ENCODE measurements around the gene PTGER3. TPM values are rescaled to one million over a fixed set of nuclear protein-coding genes. Genes with fewer than 3 reads are reported as not detected.

PTGER3 gene
- total and polyA plus RNA-seq, 2 experiments from 2014 or later = 0.45 to 1.6 TPM

DNA sequence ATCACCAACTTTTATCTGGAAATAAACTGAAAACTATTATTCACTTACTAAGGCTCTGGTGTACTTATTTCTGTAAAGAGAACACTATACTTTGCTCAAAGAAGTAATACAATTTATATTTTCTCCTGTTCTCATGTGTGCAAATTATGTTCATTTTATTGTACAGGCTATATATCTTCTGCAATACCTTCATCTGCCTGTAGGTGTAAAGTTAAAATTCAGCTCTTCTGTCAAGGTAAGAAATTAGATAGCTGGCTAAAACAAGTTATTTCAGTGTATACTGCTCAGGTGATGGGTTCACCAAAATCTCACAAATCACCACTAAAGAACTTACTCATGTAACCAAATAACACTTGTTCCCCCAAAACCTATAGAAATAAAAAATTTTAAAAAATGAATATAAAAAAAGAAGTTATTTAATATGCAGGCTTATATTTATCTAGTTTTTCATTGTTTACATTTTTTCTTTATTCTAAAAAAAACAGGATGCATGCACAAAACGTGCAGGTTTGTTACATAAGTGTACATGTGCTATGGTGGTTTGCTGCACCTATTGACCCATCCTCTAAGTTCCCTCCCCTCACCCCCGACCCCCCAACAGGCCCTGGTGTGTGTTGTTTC is 81.5 kb downstream of the PTGER3 start:
- H3K36me3 Mint-ChIP-seq (ENCODE audit: low read depth) = no peaks in the 10 kb centered on the region; the same call in 1 of the 3 replicates
- Histone ChIP-seq H3K4me2 (no peak overlapping the region), H3K9me2 (ENCODE audit: insufficient read depth) (no peaks in the 10 kb centered on the region), H3K27ac (ENCODE audit: low read depth) (no peak overlapping the region), H3K27me3 (ENCODE audit: insufficient read depth) (no peaks in the 10 kb centered on the region), H3F3A (replicated peaks; ENCODE audit: low read depth) (no peaks in the 10 kb centered on the region), H4K20me1 (replicated peaks; ENCODE audit: insufficient read depth) (no peaks in the 10 kb centered on the region), H3K36me3 (ENCODE audit: insufficient read depth) (no peaks in the 10 kb centered on the region), H2AFZ (no peak overlapping the region), H3K79me2 (replicated peaks; ENCODE audit: insufficient read depth) (no peaks in the 10 kb centered on the region), H3K4me1 (ENCODE audit: insufficient read depth) (no peaks in the 10 kb centered on the region), H3K4me3 (no peak overlapping the region)
- H3K27me3 Mint-ChIP-seq (ENCODE audit: insufficient read depth, low read depth, poor library complexity) = peaks cover 1% of the 10 kb centered on the region
- TF ChIP-seq, protein P1, sequence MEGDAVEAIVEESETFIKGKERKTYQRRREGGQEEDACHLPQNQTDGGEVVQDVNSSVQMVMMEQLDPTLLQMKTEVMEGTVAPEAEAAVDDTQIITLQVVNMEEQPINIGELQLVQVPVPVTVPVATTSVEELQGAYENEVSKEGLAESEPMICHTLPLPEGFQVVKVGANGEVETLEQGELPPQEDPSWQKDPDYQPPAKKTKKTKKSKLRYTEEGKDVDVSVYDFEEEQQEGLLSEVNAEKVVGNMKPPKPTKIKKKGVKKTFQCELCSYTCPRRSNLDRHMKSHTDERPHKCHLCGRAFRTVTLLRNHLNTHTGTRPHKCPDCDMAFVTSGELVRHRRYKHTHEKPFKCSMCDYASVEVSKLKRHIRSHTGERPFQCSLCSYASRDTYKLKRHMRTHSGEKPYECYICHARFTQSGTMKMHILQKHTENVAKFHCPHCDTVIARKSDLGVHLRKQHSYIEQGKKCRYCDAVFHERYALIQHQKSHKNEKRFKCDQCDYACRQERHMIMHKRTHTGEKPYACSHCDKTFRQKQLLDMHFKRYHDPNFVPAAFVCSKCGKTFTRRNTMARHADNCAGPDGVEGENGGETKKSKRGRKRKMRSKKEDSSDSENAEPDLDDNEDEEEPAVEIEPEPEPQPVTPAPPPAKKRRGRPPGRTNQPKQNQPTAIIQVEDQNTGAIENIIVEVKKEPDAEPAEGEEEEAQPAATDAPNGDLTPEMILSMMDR (conservative IDR thresholded peaks at IDR 0.05; ENCODE audit: low read depth in 2 of 2) = peak in 1 of 2 experiments; percentile 60; a peak in 3 of 4 replicates
- TF ChIP-seq EZH2phosphoT487 (IDR thresholded peaks at IDR 0.05; ENCODE audit: unreplicated experiment) = no peak
- no peak for ATAC-seq
- no peak overlapping the region for H3K4me3 Mint-ChIP-seq
- H3K9me3 Mint-ChIP-seq = peaks cover 4% of the 10 kb centered on the region; the same call in 1 of the 3 replicates
- no peaks in the 10 kb centered on the region for H3K4me1 Mint-ChIP-seq
- peak; percentile 14 for DNase-seq (ENCODE audit: low spot score)
- no peak overlapping the region for H3K27ac Mint-ChIP-seq

DNA sequence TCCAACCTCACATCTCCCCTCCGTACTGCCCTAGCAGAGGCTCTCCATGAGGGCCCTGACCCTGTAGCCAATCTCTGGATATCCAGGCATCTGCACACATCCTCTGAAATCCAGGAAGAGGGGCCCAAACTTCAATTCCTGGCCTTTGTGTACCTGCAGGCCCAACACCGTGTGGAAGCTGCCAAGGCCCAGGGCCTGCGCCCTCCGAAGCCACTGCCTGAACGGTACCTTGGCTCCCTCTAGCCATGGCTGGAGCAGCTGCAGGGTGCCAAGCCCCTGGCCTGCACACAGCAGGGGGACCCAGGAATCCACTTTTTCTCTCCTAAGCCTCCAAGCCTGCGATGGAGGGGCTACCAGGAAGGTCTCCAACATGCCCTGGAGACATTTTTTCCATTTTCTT is 84.2 kb downstream of the PTGER3 start:
- DNase-seq (ENCODE audit: low spot score) (peak; percentile 29), ATAC-seq (peak; percentile 73)
- Histone ChIP-seq H3K27ac (ENCODE audit: low read depth) (no peak overlapping the region), H3K4me3 (no peak overlapping the region), H2AFZ (no peak overlapping the region), H4K20me1 (replicated peaks; ENCODE audit: insufficient read depth) (no peaks in the 10 kb centered on the region), H3K9me2 (ENCODE audit: insufficient read depth) (no peaks in the 10 kb centered on the region), H3K36me3 (ENCODE audit: insufficient read depth) (no peaks in the 10 kb centered on the region), H3F3A (replicated peaks; ENCODE audit: low read depth) (no peaks in the 10 kb centered on the region), H3K27me3 (ENCODE audit: insufficient read depth) (no peaks in the 10 kb centered on the region), H3K79me2 (replicated peaks; ENCODE audit: insufficient read depth) (no peaks in the 10 kb centered on the region), H3K4me2 (no peak overlapping the region), H3K4me1 (ENCODE audit: insufficient read depth) (no peaks in the 10 kb centered on the region)
- TF ChIP-seq, protein P1 (conservative IDR thresholded peaks at IDR 0.05; ENCODE audit: low read depth in 2 of 2) = peak in 1 of 2 experiments; percentile 66; a peak in 3 of 4 replicates
- no peak for TF ChIP-seq NANOG (IDR thresholded peaks at IDR 0.05; ENCODE audit: borderline replicate concordance)
- Mint-ChIP-seq H3K27ac (no peak overlapping the region), H3K36me3 (ENCODE audit: low read depth) (no peaks in the 10 kb centered on the region; the same call in 1 of the 3 replicates), H3K4me1 (no peaks in the 10 kb centered on the region), H3K4me3 (no peak overlapping the region), H3K9me3 (peaks cover 4% of the 10 kb centered on the region; the same call in 1 of the 3 replicates), H3K27me3 (ENCODE audit: insufficient read depth, low read depth, poor library complexity) (peaks cover 3% of the 10 kb centered on the region)

DNA sequence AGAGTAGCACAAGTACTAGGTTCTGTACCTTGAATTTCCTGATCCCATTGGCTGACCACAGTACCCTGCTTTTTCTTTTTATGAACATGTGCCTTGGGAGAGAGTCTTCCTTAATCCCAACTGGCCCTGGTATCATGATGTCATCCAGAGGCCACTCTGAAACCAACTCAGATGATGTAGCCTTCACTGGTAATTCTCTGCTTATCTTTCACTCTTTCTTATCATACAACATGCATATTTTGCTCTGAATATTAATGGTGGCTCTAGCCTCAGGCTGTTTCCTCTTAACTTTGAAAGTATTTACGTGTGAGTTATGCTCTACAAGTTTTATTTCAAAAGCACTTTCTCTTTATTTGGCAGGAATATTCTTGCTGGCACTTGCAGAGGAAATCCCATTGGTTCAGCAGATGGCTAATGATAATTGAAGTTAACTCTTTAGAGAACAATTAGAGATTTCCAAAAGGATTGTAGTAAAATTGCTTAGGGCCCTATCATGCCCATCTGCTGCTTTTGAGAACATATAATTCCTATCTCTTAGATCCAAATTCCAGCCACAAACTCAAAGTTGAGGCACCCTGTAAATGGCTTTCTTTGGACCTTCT is 86.1 kb downstream of the PTGER3 start:
- Mint-ChIP-seq H3K9me3 (peaks cover 4% of the 10 kb centered on the region; the same call in 1 of the 3 replicates), H3K27me3 (ENCODE audit: insufficient read depth, low read depth, poor library complexity) (peaks cover 2% of the 10 kb centered on the region), H3K36me3 (ENCODE audit: low read depth) (no peaks in the 10 kb centered on the region; the same call in 1 of the 3 replicates), H3K4me3 (no peak overlapping the region), H3K27ac (no peak overlapping the region), H3K4me1 (no peaks in the 10 kb centered on the region)
- H3K79me2 ChIP-seq (replicated peaks; ENCODE audit: insufficient read depth) = no peaks in the 10 kb centered on the region
- no peaks in the 10 kb centered on the region for H3K36me3 ChIP-seq (ENCODE audit: insufficient read depth)
- DNase-seq (ENCODE audit: low spot score) (no peak), ATAC-seq (no peak)
- H4K20me1 ChIP-seq (replicated peaks; ENCODE audit: insufficient read depth) = no peaks in the 10 kb centered on the region
- no peaks in the 10 kb centered on the region for H3K27me3 ChIP-seq (ENCODE audit: insufficient read depth)
- no peak overlapping the region for H2AFZ ChIP-seq
- H3K27ac ChIP-seq (ENCODE audit: low read depth) = no peak overlapping the region
- no peak overlapping the region for H3K4me3 ChIP-seq
- H3K9me2 ChIP-seq (ENCODE audit: insufficient read depth) = no peaks in the 10 kb centered on the region
- H3K4me1 ChIP-seq (ENCODE audit: insufficient read depth) = no peaks in the 10 kb centered on the region
- H3K4me2 ChIP-seq = no peak overlapping the region
- TF ChIP-seq ZNF114 (CRISPR knock-in tag; IDR thresholded peaks at IDR 0.05) = no peak
- TF ChIP-seq, protein P1 (conservative IDR thresholded peaks at IDR 0.05; ENCODE audit: low read depth in 2 of 2) = no peak
- TF ChIP-seq POLR2AphosphoS5 (IDR thresholded peaks at IDR 0.05; ENCODE audit: low read depth) = no peak
- no peak for TF ChIP-seq EZH2 (IDR thresholded peaks at IDR 0.05; ENCODE audit: low read depth, unreplicated experiment)
- H3F3A ChIP-seq (replicated peaks; ENCODE audit: low read depth) = no peaks in the 10 kb centered on the region

Measured in GM23338 (cell line).